Stimulated activated CD4-positive, alpha-beta T cell treated with anti-CD3 and anti-CD28 coated beads, Interleukin-1b, Interleukin-23, amount 100 ng/mL, for 24 hours (primary cell): ENCODE results near the gene CMTM4.
"Not testable (repeated sequence)": the region's sequence is repeated elsewhere in the genome, so short reads cannot be mapped to it uniquely, and the experiment has no call there.

ENCODE experiments used
- DNase-seq, 4 experiments: peaks; one replicate each; pipeline ENCODE4 v3.0.0-alpha.2; 2020; ENCODE audit warnings: low read depth in 4 of 4, low spot score in 1 of 4

CMTM4 gene

GRCh38 chr16:66569131-66569530 is 127.4 kb downstream of the CMTM4 start:
- no peak for DNase-seq

- no peak for DNase-seq
These were observed 128.2 kb downstream of the CMTM4 start for GRCh38 chr16:66568355-66568754.

DNA sequence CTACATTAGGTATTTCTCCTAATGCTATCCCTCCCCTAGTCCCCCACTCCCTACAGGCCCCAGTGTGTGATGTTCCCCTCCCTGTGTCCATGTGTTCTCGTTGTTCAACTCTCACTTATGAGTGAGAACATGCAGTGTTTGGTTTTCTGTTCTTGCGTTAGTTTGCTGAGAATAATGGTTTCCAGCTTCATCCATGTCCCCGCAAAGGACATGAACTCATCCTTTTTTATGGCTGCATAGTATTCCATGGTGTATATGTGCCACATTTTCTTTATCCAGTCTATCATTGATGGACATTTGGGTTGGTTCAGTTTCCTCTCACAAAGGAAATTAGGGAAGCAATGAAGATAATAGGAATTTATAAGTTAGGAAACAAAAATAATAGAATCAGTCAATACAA is 129.3 kb downstream of the CMTM4 start:
- DNase-seq, result not testable (repeated sequence)

GRCh38 chr16:66566051-66566901 is 130.3 kb downstream of the CMTM4 start, which contains the start of gene CMTM1:
CMTM1 (plus strand) TSS chr16:66566439; CDS start chr16:66566514, 75 bp downstream.
- no peak for DNase-seq
